Upper lobe of left lung (tissue), 6 donors: ENCODE data around the gene FDXR. TPM values are rescaled to one million over a fixed set of nuclear protein-coding genes. Genes with fewer than 3 reads are reported as not detected.

ENCODE experiments used
- ATAC-seq, 2 donors: fragments of 200-7000 bp; cut with Tn5 transposase; one replicate each; pipeline ENCODE4 v1.9.1; 2022; ENCODE audit warnings: mild to moderate bottlenecking in 2 of 2, moderate library complexity in 2 of 2; ENCODE audit not compliant: low FRiP score in 2 of 2
- DNase-seq, 2 donors: peaks; one replicate each; pipeline ENCODE4 v3.0.0-alpha.2; 2019 to 2020
- H3K27ac ChIP-seq, 4 donors: fragments of 200-600 bp; sonication (generic); one replicate each; pipeline ENCODE4 v1.5.1; 2016 to 2019
- H3K27me3 ChIP-seq, 4 donors: fragments of 200-600 bp; sonication (generic); one replicate each; pipeline ENCODE4 v1.5.1; 2017 to 2019
- H3K36me3 ChIP-seq, 4 donors: fragments of 200-600 bp; sonication (generic); one replicate each; pipeline ENCODE4 v1.5.1; 2016 to 2019
- H3K4me1 ChIP-seq, 4 donors: fragments of 200-600 bp; sonication (generic); one replicate each; pipeline ENCODE4 v1.5.1; 2018 to 2019
- H3K4me3 ChIP-seq, 4 donors: fragments of 200-600 bp; sonication (generic); one replicate each; pipeline ENCODE4 v1.5.1; 2017 to 2019; ENCODE audit warnings: mild to moderate bottlenecking in 2 of 4, moderate library complexity in 1 of 4
- H3K9me3 ChIP-seq, 4 donors: fragments of 200-600 bp; sonication (generic); one replicate each; pipeline ENCODE4 v1.5.1; 2018 to 2019
- CTCF ChIP-seq, 6 experiments: fragments of 450-650 bp in 4 of 6; fragments of 200-600 bp in 2 of 6; sonication (generic) in 2 of 6; IDR thresholded peaks; one replicate each; pipeline ENCODE4 v1.5.1; 2016 to 2019; ENCODE audit warnings: antibody characterized with exemption in 6 of 6
- EP300 ChIP-seq, 4 donors: sonication (generic); formaldehyde crosslinking; IDR thresholded peaks; one replicate each; pipeline ENCODE4 v1.5.1; 2017; ENCODE audit warnings: antibody characterized with exemption in 4 of 4, control low read depth in 2 of 4
- POLR2A ChIP-seq, 4 donors: fragments of 450-650 bp; IDR thresholded peaks; one replicate each; pipeline ENCODE4 v1.5.1; 2016 to 2017; ENCODE audit warnings: antibody characterized with exemption in 4 of 4, mild to moderate bottlenecking in 2 of 4
- POLR2AphosphoS5 ChIP-seq, 2 donors: sonication (generic); formaldehyde crosslinking; IDR thresholded peaks; one replicate each; pipeline ENCODE4 v1.5.1; 2017; ENCODE audit warnings: antibody characterized with exemption in 2 of 2
- WGBS, 2 donors: methylation state at CpG; one replicate each; pipeline ENCODE4 v1.1.5; 2017 to 2018; 5-methylcytosine and 5-hydroxymethylcytosine counted together
- total RNA-seq, 6 donors: library from RNA; depleted of rRNA in 4 of 6; stranded (reverse); fragments of >200 nt in 4 of 6; gene quantifications; one replicate each; pipeline versions ENCODE4 v1.1.0 to v1.2.1, GENCODE V29; 2016 to 2021
- donor health status: DM: no; HTN: no; CAD: no; lungs with moderate emphysema.
- donor health status: DM: no; HTN: yes; CAD: no; lungs with severe emphysema.

Gene FDXR
- total RNA-seq, 6 donors from 2014 or later: 6.8 to 15.1 (median 10.8) TPM

- peak in 1 of 2 donors; percentile 69 for ATAC-seq
- H3K27ac ChIP-seq: peak overlapping the region in 1 of 4 donors; percentile 9
Measured at GRCh38 chr17:74840989-74841666, 31.7 kb downstream of the FDXR start.

GRCh38 chr17:74839990-74840852, 32.6 kb downstream of the FDXR start:
- ATAC-seq (no peak), DNase-seq (no peak)
- no peak for TF ChIP-seq EP300 (IDR thresholded peaks at IDR 0.05)
- TF ChIP-seq POLR2A (IDR thresholded peaks at IDR 0.05): no peak
- no peak for TF ChIP-seq CTCF (IDR thresholded peaks at IDR 0.05)
- no peak for TF ChIP-seq POLR2AphosphoS5 (IDR thresholded peaks at IDR 0.05)
- H3K9me3 ChIP-seq: no peaks in the 10 kb centered on the region
- 75% methylated on average over 3 to 6 of the region's 7 CpGs for WGBS, 2 donors
- no peak overlapping the region for H3K4me3 ChIP-seq
- peak overlapping the region in 1 of 4 donors; percentile 9 for H3K27ac ChIP-seq
- no peaks in the 10 kb centered on the region for H3K27me3 ChIP-seq
- peaks cover 21 to 31% (median 26%) of the 10 kb centered on the region in 4 donors for H3K4me1 ChIP-seq
- peaks cover 0 to 29% (median 6%) of the 10 kb centered on the region in 4 donors for H3K36me3 ChIP-seq

More at GRCh38 chr17:74840989-74841666, 31.7 kb downstream of the FDXR start:
- Histone ChIP-seq H3K9me3 (no peaks in the 10 kb centered on the region), H3K4me1 (peaks cover 21 to 31% (median 26%) of the 10 kb centered on the region in 4 donors), H3K36me3 (peaks cover 0 to 21% (median 3%) of the 10 kb centered on the region in 4 donors), H3K4me3 (no peak overlapping the region), H3K27me3 (no peaks in the 10 kb centered on the region)
- 38 to 46% methylated on average over 8 to 13 of the region's 13 CpGs for WGBS, 2 donors
- peak in 1 of 2 donors; percentile 62 for DNase-seq
- no peak for TF ChIP-seq POLR2AphosphoS5 (IDR thresholded peaks at IDR 0.05)
- TF ChIP-seq CTCF (IDR thresholded peaks at IDR 0.05): no peak
- TF ChIP-seq EP300 (IDR thresholded peaks at IDR 0.05): no peak
- TF ChIP-seq POLR2A (IDR thresholded peaks at IDR 0.05): no peak

- no peak overlapping the region for H3K4me3 ChIP-seq
- H3K36me3 ChIP-seq: peaks cover 0 to 29% (median 8%) of the 10 kb centered on the region in 4 donors
- TF ChIP-seq CTCF (IDR thresholded peaks at IDR 0.05) (no peak), EP300 (IDR thresholded peaks at IDR 0.05) (no peak), POLR2AphosphoS5 (IDR thresholded peaks at IDR 0.05) (no peak), POLR2A (IDR thresholded peaks at IDR 0.05) (no peak)
- H3K27me3 ChIP-seq: no peaks in the 10 kb centered on the region
- WGBS, 2 donors: 93% methylated on average over 7 to 9 of the region's 9 CpGs
- ATAC-seq: no peak
- H3K27ac ChIP-seq: no peak overlapping the region
- no peak for DNase-seq
- peaks cover 21 to 30% (median 26%) of the 10 kb centered on the region in 4 donors for H3K4me1 ChIP-seq
- H3K9me3 ChIP-seq: no peaks in the 10 kb centered on the region
Measured at GRCh38 chr17:74838274-74838673, 34.5 kb downstream of the FDXR start.

- Histone ChIP-seq H3K9me3 (no peaks in the 10 kb centered on the region), H3K27ac (no peak overlapping the region), H3K36me3 (peaks cover 0 to 29% (median 8%) of the 10 kb centered on the region in 4 donors), H3K4me3 (no peak overlapping the region), H3K4me1 (peaks cover 11 to 16% (median 15%) of the 10 kb centered on the region in 4 donors), H3K27me3 (no peaks in the 10 kb centered on the region)
- WGBS, 2 donors: 95 to 96% methylated on average over 11 to 17 of the region's 19 CpGs
- TF ChIP-seq CTCF (IDR thresholded peaks at IDR 0.05) (no peak), POLR2AphosphoS5 (IDR thresholded peaks at IDR 0.05) (no peak), EP300 (IDR thresholded peaks at IDR 0.05) (no peak), POLR2A (IDR thresholded peaks at IDR 0.05) (no peak)
- no peak for ATAC-seq
- peak in 1 of 2 donors; percentile 55 for DNase-seq
Measured at GRCh38 chr17:74836691-74837467, 35.9 kb downstream of the FDXR start.
